ENCODE results near the gene EHF.

GRCh38 chr11:34640924-34641275, 20.0 kb downstream of the EHF start:
- TF ChIP-seq EZH2 (IDR thresholded peaks at IDR 0.05; ENCODE audit: low read depth) (no peak), CTCF (conservative IDR thresholded peaks at IDR 0.05) (no peak)

Measured in PC-9 (cell line).